Islet of Langerhans (tissue), 1 donor: ENCODE measurements around the gene TLL2.
"Not testable (repeated sequence)": the region's sequence is repeated elsewhere in the genome, so short reads cannot be mapped to it uniquely, and the experiment has no call there.

Experiments used
- FAIRE-seq: peaks from one replicate; lab custom pipeline; 2011; peaks lifted over from hg19 to GRCh38; lab: Jason Lieb, UNC

TLL2 gene

GRCh38 chr10:96513698-96514561 is at the start of gene TLL2:
TSS of gene TLL2 (minus strand) at chr10:96513926. CDS start at chr10:96513685, 241 bp downstream.
- FAIRE-seq, result no peak

GRCh38 chr10:96560966-96561887 is 47.5 kb upstream of the TLL2 start:
- FAIRE-seq, result peak; percentile 88

GRCh38 chr10:96560489-96560888 is 46.8 kb upstream of the TLL2 start:
- no peak for FAIRE-seq

- peak; percentile 84 for FAIRE-seq
Measured at GRCh38 chr10:96556003-96556402, 42.3 kb upstream of the TLL2 start.

GRCh38 chr10:96555330-96555729 is 41.6 kb upstream of the TLL2 start:
- no peak for FAIRE-seq

- no peak for FAIRE-seq
Measured at GRCh38 chr10:96548589-96548988, 34.9 kb upstream of the TLL2 start.

GRCh38 chr10:96545558-96545957 is 31.8 kb upstream of the TLL2 start:
- FAIRE-seq, result not testable (repeated sequence)

GRCh38 chr10:96541921-96542320 is 28.2 kb upstream of the TLL2 start:
- FAIRE-seq, result no peak

- no peak for FAIRE-seq
Measured at GRCh38 chr10:96540240-96540639, 26.5 kb upstream of the TLL2 start.

GRCh38 chr10:96538683-96539082 is 25.0 kb upstream of the TLL2 start:
- peak; percentile 88 for FAIRE-seq

- peak; percentile 65 for FAIRE-seq
Measured at GRCh38 chr10:96536129-96536528, 22.4 kb upstream of the TLL2 start.

GRCh38 chr10:96532523-96532922 is 18.8 kb upstream of the TLL2 start:
- no peak for FAIRE-seq

GRCh38 chr10:96529634-96530279 is 16.0 kb upstream of the TLL2 start:
- no peak for FAIRE-seq

- no peak for FAIRE-seq
Measured at GRCh38 chr10:96524741-96525140, 11.0 kb upstream of the TLL2 start.

GRCh38 chr10:96517284-96517683 is 3.6 kb upstream of the TLL2 start:
- no peak for FAIRE-seq

GRCh38 chr10:96516337-96516736 is 2.6 kb upstream of the TLL2 start:
- no peak for FAIRE-seq

GRCh38 chr10:96513305-96513697 is 425 bp downstream of the TLL2 start:
- FAIRE-seq, result no peak

GRCh38 chr10:96512524-96513304 is 1.0 kb downstream of the TLL2 start:
- no peak for FAIRE-seq

GRCh38 chr10:96511044-96511945 is 2.4 kb downstream of the TLL2 start:
- FAIRE-seq, result no peak

- no peak for FAIRE-seq
Measured at GRCh38 chr10:96509017-96509641, 4.6 kb downstream of the TLL2 start.
